GM04504 (cell line): Measurements from ENCODE around the gene SPEM3.
A peak's percentile ranks its signal among the peaks of the same experiment; 100 is the strongest.

Source experiments
- DNase-seq: peaks from one replicate; pipeline ENCODE4 v3.0.0-alpha.2; 2012; ENCODE audit warnings: low read depth

The SPEM3 gene

GRCh38 chr17:7428557-7428956, at the start of gene SPEM3:
TSS of gene SPEM3 (plus strand) at chr17:7428857. CDS start at chr17:7428903, 46 bp downstream.
- DNase-seq: no peak

- no peak for DNase-seq
These were observed 49.5 kb upstream of the SPEM3 start for GRCh38 chr17:7379134-7379533.

GRCh38 chr17:7380321-7380720, 48.3 kb upstream of the SPEM3 start:
- DNase-seq: peak; percentile 48

GRCh38 chr17:7380855-7381683, 47.6 kb upstream of the SPEM3 start, which contains the start of gene TNK1:
TSS of gene TNK1 (plus strand) at chr17:7381089. CDS start at chr17:7382927, 1,838 bp downstream.
- no peak for DNase-seq

- no peak for DNase-seq
These were observed 45.8 kb upstream of the SPEM3 start for GRCh38 chr17:7382901-7383300.

- no peak for DNase-seq
These were observed 45.3 kb upstream of the SPEM3 start for GRCh38 chr17:7383371-7383741.

GRCh38 chr17:7383742-7384488, 44.7 kb upstream of the SPEM3 start:
- DNase-seq: no peak

GRCh38 chr17:7384489-7385081, 44.1 kb upstream of the SPEM3 start:
- no peak for DNase-seq

- DNase-seq: no peak
These were observed 39.8 kb upstream of the SPEM3 start for GRCh38 chr17:7388856-7389255.

- no peak for DNase-seq
These were observed 38.4 kb upstream of the SPEM3 start for GRCh38 chr17:7389924-7390910.

GRCh38 chr17:7391307-7391706, 37.4 kb upstream of the SPEM3 start:
- no peak for DNase-seq

- no peak for DNase-seq
These were observed 35.7 kb upstream of the SPEM3 start for GRCh38 chr17:7392696-7393612.

- no peak for DNase-seq
These were observed 34.8 kb upstream of the SPEM3 start for GRCh38 chr17:7393613-7394451.

- DNase-seq: peak; percentile 70
These were observed 34.0 kb upstream of the SPEM3 start, which contains the start of gene PLSCR3 for GRCh38 chr17:7394452-7395191. TSS of gene PLSCR3 (minus strand) at chr17:7394525. CDS start at chr17:7394110, 415 bp downstream.

GRCh38 chr17:7396147-7396546, 32.5 kb upstream of the SPEM3 start:
- no peak for DNase-seq

- no peak for DNase-seq
These were observed 30.0 kb upstream of the SPEM3 start for GRCh38 chr17:7398612-7399011.

GRCh38 chr17:7403043-7403726, 25.5 kb upstream of the SPEM3 start:
- no peak for DNase-seq

- DNase-seq: no peak
These were observed 25.0 kb upstream of the SPEM3 start for GRCh38 chr17:7403727-7403976.
